Activated naive CD4-positive, alpha-beta T cell treated with Interleukin-2 at 50 U/mL for 16 hours (primary cell): Measurements from ENCODE around the gene SLIT3.

ENCODE experiments used
- DNase-seq: peaks from one replicate; pipeline ENCODE4 v3.0.0-alpha.2; 2020

The SLIT3 gene

GRCh38 chr5:169015991-169016390, 284.9 kb downstream of the SLIT3 start:
- no peak for DNase-seq

- DNase-seq = no peak
These were observed 287.1 kb downstream of the SLIT3 start for GRCh38 chr5:169013846-169014245.

GRCh38 chr5:169013208-169013728, 287.7 kb downstream of the SLIT3 start:
- DNase-seq = no peak

- DNase-seq = no peak
These were observed 288.5 kb downstream of the SLIT3 start for GRCh38 chr5:169012450-169012849.

GRCh38 chr5:169011451-169011850, 289.5 kb downstream of the SLIT3 start:
- no peak for DNase-seq

- no peak for DNase-seq
These were observed 289.9 kb downstream of the SLIT3 start for GRCh38 chr5:169011009-169011408.

- no peak for DNase-seq
These were observed 291.8 kb downstream of the SLIT3 start for GRCh38 chr5:169009123-169009522.

GRCh38 chr5:169006842-169007790, 293.8 kb downstream of the SLIT3 start:
- DNase-seq = no peak

GRCh38 chr5:169004551-169004950, 296.4 kb downstream of the SLIT3 start:
- DNase-seq = no peak

- no peak for DNase-seq
These were observed 297.0 kb downstream of the SLIT3 start for GRCh38 chr5:169003721-169004541.

- no peak for DNase-seq
These were observed 297.9 kb downstream of the SLIT3 start for GRCh38 chr5:169002953-169003555.

GRCh38 chr5:169001394-169001793, 299.5 kb downstream of the SLIT3 start:
- no peak for DNase-seq

- DNase-seq = no peak
These were observed 305.9 kb downstream of the SLIT3 start for GRCh38 chr5:168995024-168995423.

GRCh38 chr5:168992687-168993086, 308.3 kb downstream of the SLIT3 start:
- no peak for DNase-seq

- no peak for DNase-seq
These were observed 308.9 kb downstream of the SLIT3 start for GRCh38 chr5:168992016-168992415.

- DNase-seq = no peak
These were observed 309.6 kb downstream of the SLIT3 start for GRCh38 chr5:168991311-168991710.

GRCh38 chr5:168990679-168991078, 310.3 kb downstream of the SLIT3 start:
- no peak for DNase-seq

GRCh38 chr5:168989731-168990505, 311.0 kb downstream of the SLIT3 start:
- no peak for DNase-seq

GRCh38 chr5:168988699-168989098, 312.2 kb downstream of the SLIT3 start:
- no peak for DNase-seq

GRCh38 chr5:168987543-168988300, 313.2 kb downstream of the SLIT3 start:
- peak; percentile 51 for DNase-seq

GRCh38 chr5:168985454-168985853, 315.5 kb downstream of the SLIT3 start:
- DNase-seq = no peak
